ENCODE data around the gene C16orf95. TPM values are rescaled to one million over a fixed set of nuclear protein-coding genes. Genes with fewer than 3 reads are reported as not detected.
"Not testable (repeated sequence)": the region's sequence is repeated elsewhere in the genome, so short reads cannot be mapped to it uniquely, and the experiment has no call there.

The C16orf95 gene
- total and polyA plus RNA-seq, 7 donors, result 0.36 to 6.6 (median 2.2) TPM; not detected in 1

GRCh38 chr16:87363771-87364455 lies 46.7 kb upstream of the C16orf95 start:
- H3K27ac ChIP-seq, result peak overlapping the region; percentile 76 to 89 (median 86)
- intact Hi-C loops (cut with DNase I), result loop anchor here (5.0 kb wide), 1 partner anchor 47 kb away; the partner anchor contains the start of gene C16orf95
- TF ChIP-seq CTCF (IDR thresholded peaks at IDR 0.05) (no peak), POLR2A (IDR thresholded peaks at IDR 0.05) (no peak), POLR2AphosphoS5 (IDR thresholded peaks at IDR 0.05) (peak; percentile 63 to 75 (median 69)), EP300 (IDR thresholded peaks at IDR 0.05) (peak in 3 of 4 donors; percentile 28 to 60 (median 54))
- peaks cover 9 to 43% (median 17%) of the 10 kb centered on the region in 4 donors for H3K36me3 ChIP-seq
- H3K9me3 ChIP-seq, result no peaks in the 10 kb centered on the region
- peak overlapping the region in 3 of 4 donors; percentile 11 to 26 (median 12) for H3K4me3 ChIP-seq
- peak; percentile 91 for DNase-seq
- 40 to 65% methylated on average over 17 of the region's 17 CpGs for WGBS, 2 donors
- H3K4me1 ChIP-seq, result peaks cover 0 to 48% (median 45%) of the 10 kb centered on the region in 4 donors
- H3K27me3 ChIP-seq, result no peaks in the 10 kb centered on the region

GRCh38 chr16:87362828-87363559 lies 45.8 kb upstream of the C16orf95 start:
- Histone ChIP-seq H3K4me3 (peak overlapping the region in 1 of 4 donors; percentile 26), H3K4me1 (peaks cover 0 to 39% (median 35%) of the 10 kb centered on the region in 4 donors), H3K27ac (peak overlapping the region; percentile 76 to 89 (median 86)), H3K36me3 (peaks cover 18 to 52% (median 26%) of the 10 kb centered on the region in 4 donors)
- H3K9me3 ChIP-seq, H3K27me3 ChIP-seq, DNase-seq: not testable (repeated sequence)
- intact Hi-C loops (cut with DNase I), result loop anchor here (5.0 kb wide), 1 partner anchor 46 kb away; the partner anchor contains the start of gene C16orf95
- 94 to 97% methylated on average over 13 of the region's 13 CpGs for WGBS, 2 donors

- 96 to 97% methylated on average over 8 of the region's 8 CpGs for WGBS, 2 donors
- intact Hi-C loops (cut with DNase I), result loop anchor here (5.0 kb wide), 1 partner anchor 45 kb away; the partner anchor contains the start of gene C16orf95
Observed at GRCh38 chr16:87361916-87362619, 44.9 kb upstream of the C16orf95 start.

GRCh38 chr16:87360862-87361610 lies 43.8 kb upstream of the C16orf95 start:
- 98 to 99% methylated on average over 16 of the region's 16 CpGs for WGBS, 2 donors
- H3K36me3 ChIP-seq, result peaks cover 24 to 70% (median 30%) of the 10 kb centered on the region in 4 donors
- no peaks in the 10 kb centered on the region for H3K27me3 ChIP-seq
- TF ChIP-seq EP300 (IDR thresholded peaks at IDR 0.05) (no peak), POLR2AphosphoS5 (IDR thresholded peaks at IDR 0.05) (no peak), POLR2A (IDR thresholded peaks at IDR 0.05) (no peak), CTCF (IDR thresholded peaks at IDR 0.05) (no peak)
- DNase-seq, result no peak
- H3K4me1 ChIP-seq, result peaks cover 0 to 33% (median 28%) of the 10 kb centered on the region in 4 donors
- H3K9me3 ChIP-seq, result no peaks in the 10 kb centered on the region
- intact Hi-C loops (cut with DNase I), result loop anchor here (5.0 kb wide), 1 partner anchor 44 kb away; the partner anchor contains the start of gene C16orf95
- no peak overlapping the region for H3K4me3 ChIP-seq
- H3K27ac ChIP-seq, result peak overlapping the region in 1 of 4 donors; percentile 5

More at GRCh38 chr16:87361916-87362619, 44.9 kb upstream of the C16orf95 start:
- Histone ChIP-seq H3K4me3 (no peak overlapping the region), H3K27me3 (no peaks in the 10 kb centered on the region), H3K9me3 (no peaks in the 10 kb centered on the region), H3K27ac (peak overlapping the region in 3 of 4 donors; percentile 84 to 89 (median 87)), H3K4me1 (peaks cover 0 to 33% (median 28%) of the 10 kb centered on the region in 4 donors), H3K36me3 (peaks cover 24 to 62% (median 30%) of the 10 kb centered on the region in 4 donors)
- TF ChIP-seq EP300 (IDR thresholded peaks at IDR 0.05) (no peak), POLR2A (IDR thresholded peaks at IDR 0.05) (no peak), CTCF (IDR thresholded peaks at IDR 0.05) (no peak), POLR2AphosphoS5 (IDR thresholded peaks at IDR 0.05) (no peak)
- DNase-seq, result no peak

Data from sigmoid colon (tissue), 7 donors.